ENCODE data around the gene RERE.

The RERE gene

GRCh38 chr1:8370046-8370881 is 447.2 kb downstream of the RERE start:
- DNase-seq = no peak

GRCh38 chr1:8368956-8369639 is 448.3 kb downstream of the RERE start:
- no peak for DNase-seq

- no peak for DNase-seq
Measured at GRCh38 chr1:8367571-8368194, 449.8 kb downstream of the RERE start.

- DNase-seq = no peak
Measured at GRCh38 chr1:8365661-8366362, 451.6 kb downstream of the RERE start.

- DNase-seq = no peak
Measured at GRCh38 chr1:8364528-8365442, 452.7 kb downstream of the RERE start.

- DNase-seq = no peak
Measured at GRCh38 chr1:8363767-8364301, 453.6 kb downstream of the RERE start.

GRCh38 chr1:8363186-8363766 is 454.2 kb downstream of the RERE start:
- DNase-seq = no peak

- DNase-seq = no peak
Measured at GRCh38 chr1:8362701-8363101, 454.7 kb downstream of the RERE start.

GRCh38 chr1:8361198-8361849 is 456.1 kb downstream of the RERE start:
- no peak for DNase-seq

- no peak for DNase-seq
Measured at GRCh38 chr1:8360493-8361197, 456.8 kb downstream of the RERE start.

- DNase-seq = no peak
Measured at GRCh38 chr1:8359617-8360481, 457.6 kb downstream of the RERE start.

- no peak for DNase-seq
Measured at GRCh38 chr1:8358897-8359616, 458.4 kb downstream of the RERE start.

- DNase-seq = no peak
Measured at GRCh38 chr1:8358241-8358896, 459.1 kb downstream of the RERE start.

- no peak for DNase-seq
Measured at GRCh38 chr1:8357329-8358101, 459.9 kb downstream of the RERE start.

- DNase-seq = no peak
Measured at GRCh38 chr1:8356256-8357209, 460.9 kb downstream of the RERE start.
